Activated CD4-positive, alpha-beta T cell treated with anti-CD3 and anti-CD28 coated beads for 4 hours (primary cell): Measurements from ENCODE around the gene MRPL9.

Source experiments
- DNase-seq, 2 donors: peaks; one replicate each; pipeline ENCODE4 v3.0.0-alpha.2; 2020

The MRPL9 gene

GRCh38 chr1:151762941-151763921 is at the start of gene MRPL9:
MRPL9 (minus strand) TSS chr1:151763496; CDS start chr1:151763479, 17 bp downstream.
- peak; percentile 80 to 83 for DNase-seq

DNA sequence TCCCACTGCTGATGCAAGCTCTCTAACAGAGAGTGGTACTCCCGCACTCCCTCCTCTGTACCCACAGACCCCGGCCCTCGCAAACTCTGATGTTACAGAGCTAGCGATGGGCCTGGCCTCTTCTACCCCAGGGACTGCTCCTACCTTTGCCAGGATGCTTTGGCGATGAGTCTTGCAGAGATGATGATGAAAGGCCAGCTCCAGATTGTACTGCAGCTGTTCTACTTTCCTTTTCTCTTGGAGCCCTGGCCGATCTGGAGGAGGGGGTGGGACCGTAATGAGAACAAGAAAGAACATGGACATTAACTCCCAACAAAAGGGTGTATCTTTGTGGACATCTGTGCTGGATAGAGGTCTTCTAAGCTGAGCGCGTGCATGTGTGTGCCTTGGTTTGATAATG is 47.9 kb upstream of the MRPL9 start:
- no peak for DNase-seq

DNA sequence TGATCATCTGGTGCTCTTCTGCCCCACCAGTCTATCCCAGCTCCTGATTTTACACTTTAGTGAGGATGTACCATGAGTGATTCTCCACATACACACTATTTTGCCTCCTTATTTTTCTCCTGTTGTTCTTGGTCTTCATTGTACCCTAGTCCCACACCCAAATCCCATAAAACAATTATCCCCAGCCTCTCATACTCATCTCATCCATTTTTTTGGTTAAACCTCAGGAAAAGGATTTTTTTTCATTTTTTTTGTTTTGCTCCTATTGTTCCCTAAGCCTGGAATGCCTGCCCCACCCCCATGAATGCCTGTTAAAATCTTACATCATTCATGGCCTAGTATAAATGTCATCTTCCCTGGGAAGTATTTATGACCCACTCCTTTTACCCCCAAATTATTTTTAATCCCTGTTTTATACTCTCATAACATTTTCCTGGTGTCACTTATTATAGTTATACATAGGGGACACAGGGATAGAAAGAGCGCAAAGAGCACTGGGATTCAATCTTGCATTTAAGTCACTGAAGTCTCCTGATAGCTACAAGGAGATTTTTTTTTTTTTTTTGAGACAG is 46.8 kb upstream of the MRPL9 start:
- DNase-seq = no peak

DNA sequence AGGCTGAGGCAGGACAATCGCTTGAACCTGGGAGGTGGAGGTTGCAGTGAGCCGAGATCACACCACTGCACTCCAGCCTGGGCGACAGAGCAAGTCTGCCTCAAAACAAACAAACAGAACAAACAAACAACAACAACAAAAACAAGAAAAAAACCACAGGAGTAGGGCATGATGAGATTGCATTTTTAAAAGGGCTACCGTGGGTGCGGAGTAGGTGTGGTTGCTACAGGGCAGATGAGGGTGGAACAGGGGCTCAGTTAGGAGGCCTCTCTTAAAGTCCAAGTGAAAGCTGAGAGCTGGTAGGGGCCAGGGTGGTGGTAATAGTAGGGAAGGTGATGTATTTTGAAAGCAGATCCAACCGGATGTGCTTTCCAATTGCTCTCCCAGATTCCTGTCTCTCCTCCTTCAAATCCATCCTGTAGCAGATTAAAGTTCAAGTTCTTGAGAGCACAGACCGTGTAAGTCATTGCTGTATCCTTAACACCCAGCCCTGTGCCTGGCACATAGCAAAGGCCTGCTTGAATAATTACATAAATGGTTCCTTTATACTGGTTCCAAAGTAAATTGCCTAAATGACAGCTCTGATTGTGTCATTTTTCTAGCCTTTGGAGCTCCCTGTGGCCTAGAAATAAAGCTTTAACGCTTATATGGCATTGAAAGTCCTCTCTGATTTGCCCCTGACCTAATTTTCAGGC is 46.1 kb upstream of the MRPL9 start:
- no peak for DNase-seq

DNA sequence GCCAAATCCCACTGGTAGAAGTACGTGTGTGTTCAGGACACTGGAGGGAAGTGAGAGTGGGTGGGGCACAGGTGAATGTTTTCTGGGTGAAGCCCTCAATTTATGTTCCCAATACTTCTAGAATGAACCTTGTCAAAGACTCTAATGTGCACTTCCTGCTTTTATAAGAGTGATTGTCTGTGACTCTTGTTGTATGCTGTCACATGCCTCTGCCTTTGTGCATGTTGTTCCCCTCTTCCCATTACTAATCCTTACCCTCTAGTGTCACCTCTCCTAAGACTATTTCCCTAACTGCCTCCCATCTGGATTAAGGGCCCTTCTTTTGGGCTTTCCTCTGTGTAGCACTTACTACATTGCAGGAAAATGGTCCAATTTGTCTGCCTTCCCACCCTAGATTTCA is 44.5 kb upstream of the MRPL9 start:
- no peak for DNase-seq

GRCh38 chr1:151807131-151807530 is 43.8 kb upstream of the MRPL9 start:
- no peak for DNase-seq

GRCh38 chr1:151806170-151806569 is 42.9 kb upstream of the MRPL9 start:
- DNase-seq = no peak

GRCh38 chr1:151805066-151805820 is 41.9 kb upstream of the MRPL9 start, which contains the start of gene LINGO4:
LINGO4 (minus strand) TSS chr1:151805419; CDS start chr1:151802704, 2,715 bp downstream.
- no peak for DNase-seq

DNA sequence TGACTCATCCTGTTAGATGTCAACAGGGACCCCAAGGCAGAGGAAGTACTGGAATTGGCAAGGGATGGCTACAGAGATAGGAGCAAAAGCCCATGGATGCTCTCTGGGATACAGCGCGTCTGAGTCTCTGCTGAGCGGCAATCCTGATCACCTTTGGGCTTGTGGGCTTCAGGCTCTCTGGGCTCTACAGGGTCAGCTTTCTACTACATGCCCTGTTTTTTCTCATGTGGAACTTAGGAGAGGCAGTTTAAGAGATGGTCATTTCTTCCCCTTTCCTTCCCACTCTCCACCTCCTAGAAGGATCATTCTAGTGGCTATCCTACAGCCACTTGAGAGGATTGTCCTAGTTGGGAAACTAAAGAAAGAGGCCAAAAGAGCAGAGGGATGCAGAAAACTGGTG is 40.6 kb upstream of the MRPL9 start:
- DNase-seq = no peak

DNA sequence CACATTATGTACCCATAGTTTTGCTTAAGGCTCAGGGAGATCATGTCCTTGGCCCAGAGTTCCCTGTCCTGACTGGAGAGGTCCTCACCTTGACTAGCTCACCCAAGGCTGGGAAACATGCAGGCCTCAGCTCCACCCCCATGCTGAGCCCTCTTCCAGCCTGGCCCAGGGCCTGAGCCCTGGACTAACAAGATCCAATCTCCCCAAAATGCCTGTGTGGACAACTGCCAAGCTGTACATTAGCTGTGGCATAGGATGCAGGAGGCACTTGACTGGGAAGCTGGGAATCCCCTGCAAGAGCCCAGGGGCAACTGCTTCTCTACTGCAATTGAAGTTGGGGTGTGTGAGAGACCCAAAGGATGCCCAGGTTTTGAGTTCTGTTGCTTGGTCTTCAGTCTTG is 39.9 kb upstream of the MRPL9 start:
- no peak for DNase-seq

GRCh38 chr1:151802372-151802771 is 39.1 kb upstream of the MRPL9 start:
- DNase-seq = no peak

- DNase-seq = no peak
Observed at GRCh38 chr1:151801846-151802245, 38.5 kb upstream of the MRPL9 start.

DNA sequence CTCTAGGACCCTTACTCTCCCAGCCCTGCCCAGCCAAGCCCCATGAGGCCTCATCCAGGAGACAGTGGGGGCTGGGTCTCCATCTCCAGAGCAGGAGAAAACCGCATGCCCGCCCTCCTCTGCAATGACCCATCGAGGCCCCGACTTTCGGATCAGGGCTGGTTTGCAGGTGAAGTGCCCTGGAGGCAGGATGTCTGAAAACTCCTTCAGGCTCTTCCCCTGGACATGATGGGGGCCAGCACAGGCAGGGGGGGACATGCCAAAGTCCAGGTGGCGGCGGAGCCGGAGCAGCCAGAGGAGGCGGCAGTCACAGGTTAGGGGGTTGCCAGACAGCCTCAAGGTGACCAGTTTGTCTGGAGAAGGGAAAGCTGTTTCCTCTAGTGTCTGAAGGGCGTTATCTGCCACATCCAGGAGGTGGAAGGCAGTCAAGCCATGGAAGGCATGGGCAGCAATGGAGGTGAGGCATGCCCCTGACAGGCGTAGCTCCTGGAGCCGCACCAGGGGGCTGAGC is 38.1 kb upstream of the MRPL9 start:
- no peak for DNase-seq

DNA sequence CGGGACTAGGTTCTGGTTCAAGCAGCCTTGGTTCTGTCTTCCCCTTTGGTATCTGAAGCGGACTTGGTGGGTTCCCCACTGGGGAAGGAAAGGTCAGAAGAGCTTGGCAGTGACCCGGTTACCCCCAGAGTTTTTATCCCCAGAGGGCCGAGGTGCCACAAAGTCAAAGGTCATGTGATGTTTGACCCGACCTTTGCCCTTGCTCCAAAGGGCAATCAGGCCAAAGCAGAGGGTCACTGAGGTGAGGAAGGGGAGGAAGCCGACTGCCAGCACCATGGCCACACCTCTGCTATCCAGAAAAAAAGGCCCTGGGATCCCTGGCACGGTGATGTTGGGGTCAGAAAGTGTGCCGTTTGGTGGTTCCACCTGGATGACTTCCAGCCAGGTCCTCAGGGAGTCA is 37.5 kb upstream of the MRPL9 start:
- no peak for DNase-seq

DNA sequence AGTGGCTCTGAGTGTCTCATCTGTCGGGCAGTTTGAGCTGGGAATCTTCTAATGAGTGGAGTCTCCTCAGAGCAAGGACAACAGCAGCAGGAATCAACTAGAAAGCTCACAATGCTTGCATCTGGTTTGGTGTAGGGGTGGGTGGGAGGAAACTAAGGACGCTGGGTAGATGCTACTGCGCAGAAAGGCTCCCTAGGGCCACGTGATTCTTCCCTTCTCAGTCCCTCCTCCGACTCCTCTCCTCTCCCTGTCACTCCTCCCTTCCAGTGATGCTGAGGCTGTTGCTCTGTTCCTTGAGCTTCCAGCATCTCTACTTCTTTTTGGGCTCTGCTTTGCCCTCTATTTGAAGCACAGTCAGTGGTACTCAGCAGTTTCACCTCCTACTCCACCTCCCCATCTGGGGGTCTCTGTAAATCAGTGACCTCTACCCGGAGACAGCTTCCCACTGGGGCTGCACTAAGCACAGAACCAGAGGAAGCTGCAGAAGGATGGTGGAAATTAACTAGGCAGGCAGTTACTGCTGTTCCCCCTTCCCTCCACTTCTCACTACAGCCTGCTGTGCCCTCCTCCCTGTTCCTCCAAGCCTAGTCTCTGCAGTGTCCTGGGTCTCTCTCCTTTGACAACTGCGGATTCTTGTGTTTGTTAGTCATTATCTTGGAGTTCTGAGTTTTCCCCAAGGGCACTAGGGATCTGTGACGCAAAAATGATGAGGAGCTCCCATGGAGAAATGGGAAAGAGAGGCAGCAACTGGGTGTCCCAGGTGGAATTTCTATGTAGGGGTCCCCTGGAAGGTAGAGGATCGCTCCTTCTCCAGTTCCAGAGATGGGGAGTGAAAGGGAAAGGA is 36.1 kb upstream of the MRPL9 start:
- DNase-seq = no peak

- no peak for DNase-seq
Observed at GRCh38 chr1:151798571-151798970, 35.3 kb upstream of the MRPL9 start.

DNA sequence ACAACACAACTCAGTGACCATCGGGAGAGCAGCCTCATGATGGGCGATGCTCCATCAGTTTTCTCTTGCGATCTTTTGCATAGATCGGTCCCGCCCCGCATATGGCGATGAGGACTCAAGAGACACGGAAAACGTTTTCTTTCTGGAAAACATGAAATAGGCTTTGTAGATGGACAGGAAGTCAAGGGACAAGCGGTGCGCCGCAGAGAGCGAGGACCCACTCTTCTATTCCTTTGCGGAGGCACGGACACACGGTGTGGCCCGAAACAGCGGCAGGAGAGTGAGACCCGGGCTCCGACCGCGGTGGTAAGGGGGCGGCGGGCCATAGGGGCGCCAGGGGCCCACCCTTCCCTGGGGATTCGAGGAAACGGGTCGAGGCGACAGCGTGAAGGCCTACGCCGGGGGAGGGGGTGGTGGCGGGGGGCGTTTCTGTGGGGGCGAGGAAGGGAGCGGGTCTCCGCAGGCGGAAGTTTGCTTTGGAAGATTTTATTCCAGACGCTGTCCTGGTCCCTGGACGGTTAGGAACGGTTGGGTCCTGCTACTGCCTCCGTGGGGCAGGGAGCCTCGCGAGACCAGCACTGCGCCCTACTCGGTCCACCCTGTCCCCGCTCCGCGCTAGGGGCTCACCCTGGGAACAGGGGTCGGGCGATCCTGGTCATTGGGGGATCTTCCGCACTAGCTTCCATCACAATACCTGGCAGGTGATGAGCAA is 27.8 kb upstream of the MRPL9 start:
- DNase-seq = no peak

DNA sequence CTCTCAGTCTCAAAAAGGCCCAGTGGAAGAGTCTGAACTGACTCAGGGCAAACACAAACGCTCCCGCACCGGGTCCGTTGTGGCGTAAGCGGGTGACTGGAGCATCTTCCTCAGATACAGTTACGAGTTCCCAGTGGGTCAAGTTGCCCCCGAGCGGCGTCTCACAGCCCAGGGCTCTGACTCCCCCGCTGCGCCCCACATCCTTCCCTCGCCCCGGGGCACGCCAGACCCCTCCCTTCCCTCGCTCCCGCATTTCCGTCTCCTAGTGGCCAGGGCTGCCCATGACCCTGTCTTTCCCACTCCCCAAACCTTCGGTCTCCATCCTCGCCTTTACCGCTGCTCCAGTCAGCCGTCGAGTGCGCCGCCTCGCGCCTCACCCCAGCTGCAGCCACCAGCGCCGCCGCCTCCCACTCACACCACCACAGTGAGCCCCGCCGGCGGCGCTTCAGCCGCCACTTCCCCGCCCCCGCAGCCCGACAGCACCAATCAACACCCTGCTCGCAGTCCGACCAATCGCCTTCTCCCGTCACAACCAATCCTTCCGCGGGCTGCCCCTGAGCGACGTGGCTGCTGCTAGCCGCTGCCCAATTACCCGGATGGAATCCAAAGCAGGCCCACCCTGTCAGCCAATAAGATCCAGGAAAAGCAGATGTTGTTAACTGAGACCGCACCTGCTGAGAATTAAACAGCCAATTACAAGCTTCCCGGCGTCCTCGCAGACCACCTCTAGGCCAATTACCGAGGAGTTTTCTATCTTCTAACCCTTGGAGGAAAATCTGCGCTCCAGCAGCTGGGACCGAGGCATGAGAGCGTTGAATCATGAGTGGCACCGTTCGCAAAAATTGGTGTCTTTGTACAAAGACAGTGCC is 27.0 kb upstream of the MRPL9 start, which contains the start of gene TDRKH:
Gene TDRKH, minus strand, starts transcription at position 430 of the 869 bp plus-strand sequence. CDS start 7,478 bp downstream, outside the sequence.
- DNase-seq = peak; percentile 99 to 100

- DNase-seq = no peak
Observed at GRCh38 chr1:151787689-151788088, 24.4 kb upstream of the MRPL9 start.

DNA sequence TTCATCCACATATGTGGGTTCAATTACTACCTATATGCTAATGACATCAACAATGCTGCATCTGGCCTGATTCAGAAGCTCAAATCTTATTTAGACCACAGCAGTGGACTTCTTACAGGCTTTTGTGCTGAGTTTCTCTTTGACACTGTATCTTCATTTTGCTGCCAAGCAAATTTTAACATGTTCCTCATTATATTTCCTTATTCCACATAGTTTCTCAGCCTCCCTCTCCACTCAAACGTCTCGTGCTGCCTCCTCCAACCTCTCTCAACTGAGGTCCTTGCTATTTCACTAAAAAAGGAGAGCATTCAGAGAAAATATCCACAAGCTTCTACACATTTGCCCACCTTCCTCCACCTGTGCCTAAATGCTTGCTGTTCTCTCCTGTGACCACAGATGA is 20.5 kb upstream of the MRPL9 start:
- DNase-seq = no peak
